Osteoblast (primary cell): ENCODE results near the gene RHOF. TPM values are rescaled to one million over a fixed set of nuclear protein-coding genes. Genes with fewer than 3 reads are reported as not detected.

ENCODE experiments used
- DNase-seq: peaks from one replicate; pipeline ENCODE4 v3.0.0; 2011; ENCODE audit warnings: low spot score, mixed read lengths; ENCODE audit not compliant: insufficient read length; ENCODE audit errors: missing footprints
- H2AFZ ChIP-seq: 2 replicates; pipeline ENCODE4 v1.6.0; 2011; ENCODE audit warnings: mild to moderate bottlenecking, low read length
- H3K27ac ChIP-seq: 2 replicates; pipeline ENCODE4 v1.5.1; 2011; ENCODE audit warnings: mild to moderate bottlenecking, low read depth, low read length, moderate library complexity
- H3K27me3 ChIP-seq: 2 replicates; pipeline ENCODE4 v1.6.0; 2012; ENCODE audit warnings: mild to moderate bottlenecking, control low read depth, inconsistent platforms, low read length, moderate library complexity; ENCODE audit not compliant: insufficient read depth
- H3K36me3 ChIP-seq: 2 replicates; pipeline ENCODE4 v1.5.1; 2011; ENCODE audit warnings: mild to moderate bottlenecking, low read length, control low read depth, moderate library complexity; ENCODE audit not compliant: insufficient read depth
- H3K4me1 ChIP-seq: 2 replicates; pipeline ENCODE4 v1.5.1; 2011; ENCODE audit warnings: mild to moderate bottlenecking, low read length, control low read depth, moderate library complexity; ENCODE audit not compliant: insufficient read depth
- H3K4me2 ChIP-seq: 2 replicates; pipeline ENCODE4 v1.6.0; 2011; ENCODE audit warnings: mild to moderate bottlenecking, low read length; ENCODE audit not compliant: insufficient read depth
- H3K4me3 ChIP-seq: fragments of 200-600 bp; sonication (generic); 3 replicates; pipeline ENCODE4 v1.5.1; 2012; ENCODE audit warnings: mild to moderate bottlenecking, low read length, inconsistent platforms; ENCODE audit not compliant: insufficient read depth
- H3K79me2 ChIP-seq: 2 replicates; pipeline ENCODE4 v1.6.0; 2012; ENCODE audit warnings: mild to moderate bottlenecking, low read length, control low read depth, inconsistent platforms; ENCODE audit not compliant: insufficient read depth
- H3K9me3 ChIP-seq: 2 replicates; pipeline ENCODE4 v1.5.1; 2011; ENCODE audit warnings: low read depth, low read length, control low read depth
- H4K20me1 ChIP-seq: 2 replicates; pipeline ENCODE4 v1.6.0; 2012; ENCODE audit warnings: mild to moderate bottlenecking, low read length, control low read depth; ENCODE audit not compliant: insufficient read depth
- total RNA-seq: library from RNA; depleted of rRNA; stranded (reverse); fragments of >200 nt; gene quantifications from 2 replicates; pipeline ENCODE4 v1.2.3, GENCODE V29; 2012
- TF ChIP-seq, protein P1 (sequence below): IDR thresholded peaks from 2 replicates; pipeline ENCODE4 v1.5.1; 2011; ENCODE audit warnings: mild to moderate bottlenecking, low read depth, low read length, moderate library complexity; ENCODE audit errors: extremely low read depth

The RHOF gene
- total RNA-seq, 1 donor, result 8.3 TPM

DNA sequence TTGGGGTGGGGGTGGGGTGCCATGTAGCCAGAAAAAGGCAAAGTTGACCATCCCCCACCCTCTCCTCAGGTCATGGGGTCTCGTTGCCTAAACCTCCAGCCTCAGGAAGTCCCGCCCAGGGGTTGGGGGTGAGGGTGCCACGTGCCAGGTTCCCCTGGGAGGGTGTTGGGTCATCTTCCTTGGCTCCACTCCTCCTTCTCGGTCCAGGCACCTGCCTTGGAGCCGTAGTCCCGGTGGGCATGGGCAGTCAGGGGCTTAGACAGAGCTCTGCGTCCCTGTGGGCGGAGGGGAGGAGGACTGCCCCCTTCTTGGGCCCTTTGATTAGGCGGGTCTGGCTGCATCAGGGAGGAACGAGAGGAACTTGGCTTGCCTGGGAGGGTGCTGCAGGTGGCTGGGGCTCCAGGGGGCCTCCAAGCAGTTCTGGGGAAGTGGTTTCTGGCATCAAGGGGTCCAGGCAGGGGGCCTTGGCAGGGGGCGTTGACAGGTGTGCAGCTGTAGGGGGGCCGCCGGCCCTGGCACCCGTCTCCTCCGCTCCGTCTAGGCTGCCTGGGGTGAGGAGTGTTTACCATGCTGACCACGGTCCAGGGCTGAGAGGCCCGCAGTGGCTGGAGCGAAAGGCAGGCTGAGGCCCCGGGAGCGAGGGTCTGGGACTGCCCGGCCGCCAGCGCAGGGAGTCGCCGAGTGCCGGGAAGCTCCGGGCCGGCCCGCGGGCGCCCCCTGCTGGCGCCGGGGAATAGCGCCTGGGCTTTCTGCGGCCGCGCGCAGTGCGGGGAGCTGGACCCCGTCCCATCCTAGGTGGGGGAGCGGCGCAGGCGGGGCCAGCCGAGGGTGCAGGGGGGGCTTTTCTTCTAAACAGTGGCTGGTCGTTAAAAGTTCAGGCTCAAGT, 18.2 kb upstream of the RHOF start:
- Histone ChIP-seq H3K27ac (peak overlapping the region; percentile 58), H3K9me3 (no peaks in the 10 kb centered on the region), H3K4me2 (peak overlapping the region; percentile 90), H3K4me3 (peak overlapping the region; percentile 84), H4K20me1 (peaks cover 57% of the 10 kb centered on the region), H3K36me3 (peaks cover 72% of the 10 kb centered on the region), H3K27me3 (no peaks in the 10 kb centered on the region), H3K79me2 (peaks cover 93% of the 10 kb centered on the region), H3K4me1 (peaks cover 30% of the 10 kb centered on the region), H2AFZ (no peak overlapping the region)
- TF ChIP-seq, protein P1, sequence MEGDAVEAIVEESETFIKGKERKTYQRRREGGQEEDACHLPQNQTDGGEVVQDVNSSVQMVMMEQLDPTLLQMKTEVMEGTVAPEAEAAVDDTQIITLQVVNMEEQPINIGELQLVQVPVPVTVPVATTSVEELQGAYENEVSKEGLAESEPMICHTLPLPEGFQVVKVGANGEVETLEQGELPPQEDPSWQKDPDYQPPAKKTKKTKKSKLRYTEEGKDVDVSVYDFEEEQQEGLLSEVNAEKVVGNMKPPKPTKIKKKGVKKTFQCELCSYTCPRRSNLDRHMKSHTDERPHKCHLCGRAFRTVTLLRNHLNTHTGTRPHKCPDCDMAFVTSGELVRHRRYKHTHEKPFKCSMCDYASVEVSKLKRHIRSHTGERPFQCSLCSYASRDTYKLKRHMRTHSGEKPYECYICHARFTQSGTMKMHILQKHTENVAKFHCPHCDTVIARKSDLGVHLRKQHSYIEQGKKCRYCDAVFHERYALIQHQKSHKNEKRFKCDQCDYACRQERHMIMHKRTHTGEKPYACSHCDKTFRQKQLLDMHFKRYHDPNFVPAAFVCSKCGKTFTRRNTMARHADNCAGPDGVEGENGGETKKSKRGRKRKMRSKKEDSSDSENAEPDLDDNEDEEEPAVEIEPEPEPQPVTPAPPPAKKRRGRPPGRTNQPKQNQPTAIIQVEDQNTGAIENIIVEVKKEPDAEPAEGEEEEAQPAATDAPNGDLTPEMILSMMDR, result peak; percentile 74
- peak; percentile 100 for DNase-seq

DNA sequence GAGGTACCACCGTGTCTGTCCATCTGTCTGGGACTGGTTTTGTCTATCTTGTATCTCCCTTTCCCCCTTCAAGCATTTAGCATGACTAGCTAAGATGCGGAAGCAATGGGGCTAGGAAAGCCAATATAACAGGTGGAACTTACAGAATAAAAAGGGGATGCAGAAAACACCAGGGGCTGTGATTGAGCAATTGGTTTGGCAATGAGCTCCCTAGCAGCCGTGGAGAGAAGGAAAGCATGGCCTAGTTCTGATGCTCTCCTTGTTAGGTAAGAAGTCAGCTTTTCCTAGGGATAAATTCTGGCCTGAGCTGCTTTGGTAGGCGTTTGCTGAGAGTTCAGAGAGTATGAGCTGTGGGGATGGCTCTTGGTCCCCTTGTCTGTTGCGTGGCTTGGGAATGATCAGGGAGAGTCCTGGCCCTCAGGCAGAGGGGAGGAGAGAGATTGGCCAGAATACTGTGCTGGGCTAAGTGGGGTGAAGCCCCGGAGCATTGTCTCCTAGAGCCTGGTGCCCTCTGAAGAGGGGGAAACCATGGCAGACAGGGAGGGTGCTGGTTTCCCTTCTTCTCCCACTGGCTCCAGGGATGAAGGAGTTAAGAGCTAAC, 17.4 kb upstream of the RHOF start:
- H3K36me3 ChIP-seq, result peaks cover 66% of the 10 kb centered on the region
- no peak for DNase-seq
- peaks cover 95% of the 10 kb centered on the region for H3K79me2 ChIP-seq
- H2AFZ ChIP-seq, result no peak overlapping the region
- peak overlapping the region; percentile 90 for H3K4me2 ChIP-seq
- H3K4me3 ChIP-seq, result peak overlapping the region; percentile 84
- H3K4me1 ChIP-seq, result peaks cover 37% of the 10 kb centered on the region
- no peaks in the 10 kb centered on the region for H3K27me3 ChIP-seq
- TF ChIP-seq, protein P1, result no peak
- H3K27ac ChIP-seq, result peak overlapping the region; percentile 58
- peaks cover 63% of the 10 kb centered on the region for H4K20me1 ChIP-seq
- H3K9me3 ChIP-seq, result no peaks in the 10 kb centered on the region

- Histone ChIP-seq H3K79me2 (peaks cover 97% of the 10 kb centered on the region), H3K27me3 (no peaks in the 10 kb centered on the region), H3K9me3 (no peaks in the 10 kb centered on the region), H3K36me3 (peaks cover 60% of the 10 kb centered on the region), H3K4me1 (peaks cover 41% of the 10 kb centered on the region), H3K27ac (no peak overlapping the region), H2AFZ (no peak overlapping the region), H3K4me3 (no peak overlapping the region), H4K20me1 (peaks cover 63% of the 10 kb centered on the region), H3K4me2 (peak overlapping the region; percentile 90)
- TF ChIP-seq, protein P1, result no peak
- DNase-seq, result no peak
Observed at GRCh38 chr12:121810234-121810817, 16.8 kb upstream of the RHOF start.

DNA sequence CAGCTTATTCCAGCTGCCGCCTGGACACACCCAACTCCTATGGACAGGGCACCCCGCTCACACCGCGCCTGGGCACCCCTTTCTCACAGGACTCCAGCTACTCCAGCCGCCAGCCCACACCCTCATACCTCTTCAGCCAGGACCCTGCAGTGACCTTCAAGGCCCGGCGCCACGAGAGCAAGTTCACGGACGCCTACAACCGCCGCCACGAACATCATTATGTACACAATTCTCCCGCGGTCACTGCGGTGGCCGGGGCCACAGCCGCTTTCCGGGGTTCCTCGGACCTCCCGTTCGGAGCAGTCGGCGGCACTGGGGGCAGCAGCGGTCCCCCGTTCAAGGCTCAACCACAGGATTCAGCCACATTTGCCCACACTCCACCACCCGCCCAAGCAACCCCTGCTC, 16.2 kb upstream of the RHOF start:
- DNase-seq, result no peak
- peaks cover 97% of the 10 kb centered on the region for H3K79me2 ChIP-seq
- H3K27ac ChIP-seq, result no peak overlapping the region
- no peaks in the 10 kb centered on the region for H3K9me3 ChIP-seq
- TF ChIP-seq, protein P1, result no peak
- H4K20me1 ChIP-seq, result peaks cover 65% of the 10 kb centered on the region
- H3K4me3 ChIP-seq, result no peak overlapping the region
- H3K4me1 ChIP-seq, result peaks cover 41% of the 10 kb centered on the region
- H2AFZ ChIP-seq, result no peak overlapping the region
- no peak overlapping the region for H3K4me2 ChIP-seq
- no peaks in the 10 kb centered on the region for H3K27me3 ChIP-seq
- H3K36me3 ChIP-seq, result peaks cover 54% of the 10 kb centered on the region
